8988T (cell line): ENCODE data around the gene APMAP.
"Not testable (repeated sequence)": the region's sequence is repeated elsewhere in the genome, so short reads cannot be mapped to it uniquely, and the experiment has no call there.

ENCODE experiments used
- DNase-seq: peaks from one replicate; pipeline ENCODE4 v3.0.0; 2011

APMAP gene

GRCh38 chr20:24950128-24950835 lies 42.3 kb downstream of the APMAP start:
- no peak for DNase-seq

- no peak for DNase-seq
Observed at GRCh38 chr20:24949756-24950127, 42.8 kb downstream of the APMAP start.

DNA sequence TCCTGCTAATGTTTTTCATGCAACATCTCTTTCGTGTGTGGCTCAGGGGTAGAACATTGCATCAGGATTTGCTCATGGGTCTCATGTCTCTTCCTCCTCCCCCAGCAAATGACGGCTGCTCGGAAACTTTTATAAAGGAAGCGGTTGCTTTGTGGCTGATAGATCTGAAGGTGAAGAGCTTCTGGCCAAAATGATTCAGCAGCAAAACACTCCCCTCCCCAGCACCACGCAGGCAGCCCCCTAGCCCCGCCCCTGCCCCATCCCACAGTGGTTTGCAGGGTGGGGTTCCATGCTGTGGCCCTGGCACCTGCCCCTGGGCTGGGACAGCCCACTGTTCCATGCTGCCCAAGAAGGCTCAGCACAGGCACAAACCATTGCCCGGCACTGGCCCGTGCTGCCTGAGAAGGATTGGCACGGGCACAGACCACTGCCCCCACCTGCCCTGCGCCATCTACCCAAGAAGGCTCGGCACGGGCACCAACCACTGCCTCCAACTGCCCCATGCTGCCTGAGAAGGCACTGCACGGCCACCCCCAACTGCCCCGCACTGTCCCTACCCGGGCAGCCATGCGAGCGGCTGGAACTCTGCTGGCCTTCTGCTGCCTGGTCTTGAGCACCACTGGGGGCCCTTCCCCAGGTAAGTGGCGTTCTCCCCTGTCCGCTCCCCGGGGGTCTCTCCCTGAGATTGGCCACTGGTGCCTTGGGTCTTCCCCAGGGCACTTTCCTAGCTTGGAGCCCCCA lies 43.4 kb downstream of the APMAP start, which contains the start of gene CST7:
Gene CST7, plus strand, starts transcription at position 331 of the 741 bp plus-strand sequence. Its CDS starts 237 bp downstream, at position 568.
- DNase-seq: no peak

GRCh38 chr20:24948396-24948938 lies 44.1 kb downstream of the APMAP start:
- not testable (repeated sequence) for DNase-seq

DNA sequence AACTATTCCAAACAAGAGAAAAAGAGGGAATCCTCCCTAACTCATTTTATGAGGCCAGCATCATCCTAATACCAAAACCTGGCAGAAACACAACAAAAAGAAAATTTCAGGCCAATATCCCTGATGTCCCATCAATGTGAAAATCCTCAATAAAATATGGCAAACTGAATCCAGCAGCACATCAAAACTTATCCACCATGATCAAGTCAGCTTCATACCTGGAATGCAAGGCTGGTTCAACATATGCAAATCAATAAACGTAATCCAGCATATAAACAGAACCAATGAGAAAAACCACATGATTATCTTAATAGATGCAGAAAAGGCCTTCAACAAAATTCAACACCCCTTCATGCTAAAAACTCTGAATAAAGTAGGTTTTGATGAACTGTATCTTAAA lies 46.2 kb downstream of the APMAP start:
- DNase-seq: not testable (repeated sequence)

DNA sequence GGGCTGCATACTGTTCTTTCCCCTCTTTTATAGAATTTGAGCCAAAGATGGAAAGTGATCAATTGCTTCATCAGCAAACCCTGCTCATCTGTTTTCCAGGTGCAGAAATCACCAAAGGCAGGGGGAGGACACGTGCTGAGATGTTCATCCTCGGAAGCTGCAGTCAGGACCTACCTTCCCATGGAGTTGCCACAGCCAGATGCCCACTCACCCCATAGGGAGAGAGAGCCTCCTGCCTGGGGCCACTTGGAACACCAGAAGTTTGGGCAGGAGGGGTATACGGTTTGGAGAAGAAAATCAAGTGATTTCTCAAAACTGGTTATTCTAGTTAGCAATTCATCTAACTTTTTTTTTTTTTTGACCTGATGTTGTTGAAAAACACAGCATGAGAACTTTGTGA lies 48.8 kb downstream of the APMAP start:
- DNase-seq: no peak

DNA sequence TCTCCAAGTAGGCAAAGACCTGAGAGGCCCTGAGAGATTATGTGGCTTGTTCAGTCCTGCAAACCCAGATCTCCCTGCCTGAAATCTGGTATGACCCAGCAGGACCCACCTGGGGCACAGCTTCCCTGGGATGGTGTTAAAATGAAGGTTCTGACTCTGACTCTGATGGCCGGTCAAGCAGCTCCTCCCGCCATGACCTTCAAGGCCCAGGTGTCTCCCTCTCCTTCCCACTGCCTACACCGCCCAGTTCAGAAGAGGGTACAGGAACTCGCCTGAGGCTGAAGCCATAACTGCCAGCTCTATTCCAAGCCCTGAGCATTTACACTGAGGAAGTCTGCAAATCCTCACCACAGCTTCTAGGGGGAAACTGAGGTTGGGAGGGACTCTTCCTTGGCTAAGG lies 49.4 kb downstream of the APMAP start:
- no peak for DNase-seq

- DNase-seq: no peak
Observed at GRCh38 chr20:24942679-24943078, 49.9 kb downstream of the APMAP start.

DNA sequence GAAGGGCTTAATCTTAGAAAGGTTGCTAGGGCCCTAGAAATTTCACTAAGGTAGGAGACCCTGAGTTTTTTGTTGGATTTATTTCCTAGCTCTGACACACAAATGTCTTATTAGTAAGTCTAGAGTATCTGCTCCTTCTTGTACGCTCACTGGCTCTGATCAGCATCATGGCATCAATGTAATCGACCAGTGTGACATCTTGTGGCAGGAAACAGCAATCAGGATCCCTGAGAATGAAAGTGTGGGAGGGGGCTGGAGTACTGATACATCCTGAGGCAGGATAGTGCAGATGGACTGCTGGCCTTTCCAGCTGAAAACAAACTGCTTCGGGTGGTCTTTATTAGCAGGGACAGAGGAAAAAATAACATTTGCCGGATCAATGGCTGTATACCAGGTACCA lies 53.5 kb downstream of the APMAP start:
- no peak for DNase-seq

DNA sequence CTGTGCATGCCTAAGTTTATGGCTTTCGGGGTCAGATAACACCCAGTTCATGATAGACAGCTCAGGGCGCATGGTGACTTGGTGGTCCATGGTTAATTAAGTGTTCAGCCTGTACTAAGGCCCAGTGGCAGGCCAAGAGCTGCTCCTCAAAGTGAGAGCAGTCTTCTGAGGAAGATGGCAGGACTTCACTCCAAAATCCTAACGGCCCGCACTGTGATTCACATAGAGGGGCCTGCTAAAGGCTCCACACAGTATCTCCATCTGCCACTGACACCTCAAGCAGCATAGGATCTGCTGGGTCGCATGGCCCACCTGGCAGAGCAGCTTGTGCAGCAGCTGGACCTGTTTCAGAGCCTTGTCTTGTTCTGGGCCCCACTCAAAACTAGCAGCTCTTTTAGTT lies 54.1 kb downstream of the APMAP start:
- no peak for DNase-seq

- DNase-seq: no peak
Observed at GRCh38 chr20:24937579-24937978, 55.0 kb downstream of the APMAP start.

- no peak for DNase-seq
Observed at GRCh38 chr20:24936526-24937407, 55.8 kb downstream of the APMAP start.

GRCh38 chr20:24935766-24936525 lies 56.6 kb downstream of the APMAP start:
- no peak for DNase-seq

GRCh38 chr20:24935140-24935539 lies 57.4 kb downstream of the APMAP start:
- DNase-seq: no peak

DNA sequence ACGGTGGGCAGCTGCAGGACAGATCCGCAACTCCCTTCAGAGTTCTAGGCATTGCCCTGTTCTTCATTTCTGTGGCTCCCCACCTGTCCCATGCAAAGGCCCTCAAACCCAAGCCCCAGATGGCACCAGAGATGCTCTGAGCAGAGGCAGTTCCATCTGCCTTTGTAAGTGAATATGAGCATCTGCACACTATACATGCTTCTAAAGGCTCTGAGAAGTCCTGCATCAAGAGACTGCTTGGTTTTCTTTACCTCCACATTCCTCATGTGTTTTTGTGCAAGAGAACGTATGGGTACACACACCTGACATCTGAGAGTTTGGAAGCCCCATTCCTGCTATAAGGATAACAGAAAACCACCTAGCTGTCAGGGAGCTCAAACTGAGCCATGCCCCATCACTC lies 57.8 kb downstream of the APMAP start:
- DNase-seq: no peak

- no peak for DNase-seq
Observed at GRCh38 chr20:24934101-24934661, 58.4 kb downstream of the APMAP start.

- no peak for DNase-seq
Observed at GRCh38 chr20:24933266-24933908, 59.2 kb downstream of the APMAP start.

DNA sequence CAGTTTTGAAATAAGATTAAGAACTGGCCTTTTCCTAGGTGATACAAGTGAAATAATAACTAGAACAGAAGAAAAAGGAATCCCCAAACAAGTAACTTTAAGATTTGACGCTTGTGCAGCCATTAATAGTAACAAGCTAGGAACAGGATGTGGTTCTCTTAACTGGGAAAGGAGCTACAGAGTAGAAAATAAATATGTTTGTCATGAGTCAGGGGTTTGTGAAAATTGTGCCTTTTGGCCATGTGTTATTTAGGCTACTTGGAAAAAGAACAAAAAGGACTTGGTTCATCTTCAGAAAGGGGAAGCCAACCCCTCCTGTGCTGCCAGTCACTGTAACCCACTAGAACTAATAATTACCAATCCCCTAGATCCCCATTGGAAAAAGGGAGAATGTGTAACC lies 60.7 kb downstream of the APMAP start:
- DNase-seq: not testable (repeated sequence)

DNA sequence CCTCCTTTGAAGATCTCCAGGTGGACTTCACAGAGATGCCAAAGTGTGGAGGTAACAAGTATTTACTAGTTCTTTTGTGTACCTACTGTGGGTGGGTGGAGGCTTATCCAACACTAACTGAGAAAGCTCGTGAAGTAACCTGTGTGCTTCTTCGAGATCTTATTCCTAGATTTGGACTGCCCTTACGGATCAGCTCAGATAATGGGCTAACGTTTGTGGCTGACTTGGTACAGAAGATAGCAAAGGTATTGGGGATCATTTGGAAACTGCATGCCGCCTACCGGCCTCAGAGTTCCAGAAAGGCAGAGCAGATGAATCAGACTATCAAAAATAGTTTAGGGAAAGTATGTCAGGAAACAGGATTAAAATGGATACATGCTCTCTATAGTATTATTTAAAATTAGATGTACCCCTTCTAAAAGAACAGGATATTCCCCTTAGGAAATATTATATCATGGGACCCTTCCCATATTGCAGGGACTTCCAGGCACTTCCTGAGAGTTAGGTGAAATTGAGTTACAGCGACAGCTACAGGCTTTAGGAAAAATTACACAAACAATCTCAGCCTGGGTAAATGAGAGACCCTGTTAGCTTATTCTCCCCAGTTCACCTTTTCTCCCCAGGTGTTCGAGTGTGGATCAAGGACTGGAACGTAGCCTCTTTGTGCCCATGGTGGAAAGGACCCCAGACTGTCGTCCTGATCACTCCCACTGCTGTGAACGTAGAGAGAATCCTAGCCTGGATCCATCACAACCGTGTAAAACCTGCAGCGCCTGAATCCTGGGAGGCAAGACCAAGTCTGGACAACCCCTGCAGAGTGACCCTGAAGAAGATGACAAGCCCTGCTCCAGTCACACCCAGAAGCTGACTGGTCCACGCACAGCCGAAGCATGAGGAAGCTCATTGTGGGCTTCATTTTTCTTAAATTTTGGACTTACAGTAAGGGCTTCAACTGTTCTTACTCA lies 61.5 kb downstream of the APMAP start:
- DNase-seq: not testable (repeated sequence)
